Natural killer cell (primary cell): ENCODE results near the gene VPS35L. TPM values are rescaled to one million over a fixed set of nuclear protein-coding genes. Genes with fewer than 3 reads are reported as not detected.

Source experiments
- ATAC-seq, 3 donors: fragments of 150-1000 bp in 2 of 3; fragments of 200-7000 bp in 1 of 3; cut with Tn5 transposase; 1 replicate in 1 of 3; 2 replicates in 2 of 3; pipeline ENCODE4 v1.10.0; 2021; ENCODE audit warnings: mild to moderate bottlenecking in 2 of 3, moderate library complexity in 2 of 3
- DNase-seq, 2 donors: peaks; one replicate each; pipeline versions ENCODE4 v3.0.0 to v3.0.0-alpha.2; 2013 to 2021; ENCODE audit warnings: mixed read lengths in 1 of 2
- H3K27ac ChIP-seq: one replicate; pipeline ENCODE4 v1.5.1; 2013; ENCODE audit warnings: mild to moderate bottlenecking, low read length
- H3K27me3 ChIP-seq: one replicate; pipeline ENCODE4 v1.6.1; 2013; ENCODE audit warnings: low read length; ENCODE audit not compliant: control insufficient read depth, insufficient read depth
- H3K36me3 ChIP-seq: one replicate; pipeline ENCODE4 v1.6.1; 2013; ENCODE audit warnings: low read length; ENCODE audit not compliant: control insufficient read depth, insufficient read depth
- H3K4me1 ChIP-seq: one replicate; pipeline ENCODE4 v1.6.1; 2013; ENCODE audit warnings: low read length; ENCODE audit not compliant: control insufficient read depth, insufficient read depth
- H3K4me3 ChIP-seq: one replicate; pipeline ENCODE4 v1.5.1; 2013; ENCODE audit warnings: low read length
- H3K9me3 ChIP-seq: one replicate; pipeline ENCODE4 v1.6.1; 2013; ENCODE audit warnings: low read length; ENCODE audit not compliant: control insufficient read depth, insufficient read depth
- H3K27ac Mint-ChIP-seq, 2 donors: one replicate each; pipeline ENCODE4 v1.8.0; 2022; ENCODE audit warnings: mild to moderate bottlenecking in 2 of 2, mixed read lengths in 2 of 2, moderate library complexity in 1 of 2
- H3K27me3 Mint-ChIP-seq, 2 donors: one replicate each; pipeline ENCODE4 v1.8.0; 2022; ENCODE audit warnings: low read depth in 2 of 2, mixed read lengths in 2 of 2
- H3K36me3 Mint-ChIP-seq: one replicate; pipeline ENCODE4 v1.8.0; 2022; ENCODE audit warnings: mixed read lengths
- H3K4me1 Mint-ChIP-seq, 2 donors: one replicate each; pipeline ENCODE4 v1.8.0; 2022; ENCODE audit warnings: mixed read lengths in 2 of 2
- H3K4me3 Mint-ChIP-seq: one replicate; pipeline ENCODE4 v1.8.0; 2022; ENCODE audit warnings: mild to moderate bottlenecking, moderate library complexity, mixed read lengths
- H3K9me3 Mint-ChIP-seq, 2 donors: one replicate each; pipeline ENCODE4 v1.8.0; 2022; ENCODE audit warnings: mixed read lengths in 2 of 2
- WGBS: methylation state at CpG from one replicate; pipeline ENCODE4 v1.1.7; 2013; ENCODE audit warnings: missing lambda C conversion rate; ENCODE audit not compliant: insufficient coverage; 5-methylcytosine and 5-hydroxymethylcytosine counted together
- intact Hi-C: fragments of 100-400 bp; cut with micrococcal nuclease; formaldehyde crosslinking; loops from one replicate; pipeline ENCODE4 v1.14.2; 2022
- total RNA-seq, 4 donors: library from RNA; stranded (reverse); fragments of 120-200 nt in 1 of 4; gene quantifications; one replicate each; pipeline versions ENCODE4 v1.2.3 to v1.2.4, GENCODE V29; 2013 to 2022
- TF ChIP-seq, protein P1 (sequence below): fragments of 200-600 bp; IDR thresholded peaks from one replicate; pipeline ENCODE4 v1.8.0; 2022; ENCODE audit warnings: antibody characterized with exemption

The VPS35L gene
- total RNA-seq, 3 donors from 2014 or later (not counting 1 experiment from before 2014, with no cell fraction given) = 37.4 to 53.5 (median 44.4) TPM

- no peak for DNase-seq
- H3K36me3 ChIP-seq = peaks cover 19% of the 10 kb centered on the region
- H3K27me3 Mint-ChIP-seq = no peaks in the 10 kb centered on the region
- no peaks in the 10 kb centered on the region for H3K4me1 ChIP-seq
- H3K9me3 Mint-ChIP-seq = peaks cover 0 to 2% of the 10 kb centered on the region in 2 donors
- H3K4me3 ChIP-seq = no peak overlapping the region
- H3K36me3 Mint-ChIP-seq = no peaks in the 10 kb centered on the region
- H3K4me3 Mint-ChIP-seq = no peak overlapping the region
- intact Hi-C loops = no loop called here
- H3K27ac Mint-ChIP-seq = no peak overlapping the region
- H3K9me3 ChIP-seq = no peaks in the 10 kb centered on the region
- H3K4me1 Mint-ChIP-seq = no peaks in the 10 kb centered on the region
- TF ChIP-seq, protein P1, sequence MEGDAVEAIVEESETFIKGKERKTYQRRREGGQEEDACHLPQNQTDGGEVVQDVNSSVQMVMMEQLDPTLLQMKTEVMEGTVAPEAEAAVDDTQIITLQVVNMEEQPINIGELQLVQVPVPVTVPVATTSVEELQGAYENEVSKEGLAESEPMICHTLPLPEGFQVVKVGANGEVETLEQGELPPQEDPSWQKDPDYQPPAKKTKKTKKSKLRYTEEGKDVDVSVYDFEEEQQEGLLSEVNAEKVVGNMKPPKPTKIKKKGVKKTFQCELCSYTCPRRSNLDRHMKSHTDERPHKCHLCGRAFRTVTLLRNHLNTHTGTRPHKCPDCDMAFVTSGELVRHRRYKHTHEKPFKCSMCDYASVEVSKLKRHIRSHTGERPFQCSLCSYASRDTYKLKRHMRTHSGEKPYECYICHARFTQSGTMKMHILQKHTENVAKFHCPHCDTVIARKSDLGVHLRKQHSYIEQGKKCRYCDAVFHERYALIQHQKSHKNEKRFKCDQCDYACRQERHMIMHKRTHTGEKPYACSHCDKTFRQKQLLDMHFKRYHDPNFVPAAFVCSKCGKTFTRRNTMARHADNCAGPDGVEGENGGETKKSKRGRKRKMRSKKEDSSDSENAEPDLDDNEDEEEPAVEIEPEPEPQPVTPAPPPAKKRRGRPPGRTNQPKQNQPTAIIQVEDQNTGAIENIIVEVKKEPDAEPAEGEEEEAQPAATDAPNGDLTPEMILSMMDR = no peak
- H3K27ac ChIP-seq = no peak overlapping the region
- H3K27me3 ChIP-seq = no peaks in the 10 kb centered on the region
- WGBS = 93% methylated on average over 3 of the region's 3 CpGs
- no peak for ATAC-seq
Measured at GRCh38 chr16:19548144-19548543, 7.4 kb upstream of the VPS35L start.

- Histone ChIP-seq H3K4me1 (peaks cover 5% of the 10 kb centered on the region), H3K27ac (no peak overlapping the region), H3K4me3 (no peak overlapping the region), H3K9me3 (no peaks in the 10 kb centered on the region), H3K36me3 (peaks cover 8% of the 10 kb centered on the region), H3K27me3 (no peaks in the 10 kb centered on the region)
- ATAC-seq (no peak), DNase-seq (no peak)
- intact Hi-C loops = no loop called here
- H3K36me3 Mint-ChIP-seq = no peaks in the 10 kb centered on the region
- no peaks in the 10 kb centered on the region for H3K9me3 Mint-ChIP-seq
- no peaks in the 10 kb centered on the region for H3K27me3 Mint-ChIP-seq
- H3K4me3 Mint-ChIP-seq = no peak overlapping the region
- H3K4me1 Mint-ChIP-seq = peaks cover under 1 to 1% of the 10 kb centered on the region in 2 donors
- TF ChIP-seq, protein P1 = no peak
- no peak overlapping the region for H3K27ac Mint-ChIP-seq
Measured at GRCh38 chr16:19549673-19550072, 5.8 kb upstream of the VPS35L start.

DNA sequence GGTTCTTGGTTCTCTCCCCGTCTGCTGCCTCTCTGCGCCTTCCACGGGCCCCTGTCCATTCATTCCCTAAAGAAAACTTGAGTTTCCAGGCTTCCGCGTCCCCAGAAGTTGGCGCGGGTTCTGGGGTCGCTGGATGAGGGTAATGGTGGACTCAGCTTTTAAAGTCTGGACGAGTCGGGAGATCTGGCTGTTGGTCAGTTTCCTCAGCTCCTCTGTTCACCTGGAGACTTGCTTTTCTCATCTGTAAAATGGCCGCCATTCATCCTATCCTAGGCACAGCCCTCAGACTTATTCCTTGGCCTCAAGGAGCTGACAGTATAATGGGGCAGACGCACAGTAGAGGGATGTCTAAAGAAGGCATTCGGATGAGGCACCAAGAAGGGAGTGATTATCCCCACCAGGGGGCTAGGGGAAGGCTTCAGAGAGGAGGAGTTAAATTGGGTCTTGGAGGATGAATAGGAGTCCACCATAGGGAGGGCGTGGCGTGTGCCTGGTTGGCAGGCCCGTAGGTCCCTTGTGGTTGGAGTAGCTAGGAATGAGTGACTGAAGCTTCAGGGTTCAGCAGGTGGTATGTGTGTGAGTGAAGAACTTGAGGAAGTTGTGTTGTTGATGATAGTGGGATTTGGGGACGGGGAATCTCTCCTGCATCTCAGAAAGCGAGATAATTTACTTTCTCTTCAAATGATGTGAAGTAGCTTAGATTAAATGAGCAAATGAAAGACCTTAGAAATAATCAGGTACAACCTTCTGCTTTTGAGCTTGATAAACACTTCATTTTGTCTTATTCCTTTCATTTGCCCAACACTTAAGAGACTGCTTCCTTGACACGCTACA is 652 bp downstream of the VPS35L start:
- Mint-ChIP-seq H3K4me3 (peak overlapping the region; percentile 96), H3K4me1 (peaks cover 15 to 23% of the 10 kb centered on the region in 2 donors), H3K27ac (peak overlapping the region; percentile 90 to 99), H3K9me3 (no peaks in the 10 kb centered on the region), H3K36me3 (no peaks in the 10 kb centered on the region), H3K27me3 (no peaks in the 10 kb centered on the region)
- Histone ChIP-seq H3K4me3 (peak overlapping the region; percentile 68), H3K4me1 (peaks cover 16% of the 10 kb centered on the region), H3K9me3 (no peaks in the 10 kb centered on the region), H3K27ac (peak overlapping the region; percentile 79), H3K36me3 (no peaks in the 10 kb centered on the region), H3K27me3 (no peaks in the 10 kb centered on the region)
- intact Hi-C loops = loop anchor here (1.0 to 5.0 kb wide), 4 partner anchors 33 to 754 kb away; partner anchors contain the start of genes ARL6IP1, CCP110, IQCK and KNOP1
- TF ChIP-seq, protein P1 = no peak
- no peak for ATAC-seq
- 36% methylated on average over 19 of the region's 19 CpGs for WGBS
- DNase-seq = peak in 1 of 2 donors; percentile 50
